ENCODE data around the gene GOLGA1.

The GOLGA1 gene

DNA sequence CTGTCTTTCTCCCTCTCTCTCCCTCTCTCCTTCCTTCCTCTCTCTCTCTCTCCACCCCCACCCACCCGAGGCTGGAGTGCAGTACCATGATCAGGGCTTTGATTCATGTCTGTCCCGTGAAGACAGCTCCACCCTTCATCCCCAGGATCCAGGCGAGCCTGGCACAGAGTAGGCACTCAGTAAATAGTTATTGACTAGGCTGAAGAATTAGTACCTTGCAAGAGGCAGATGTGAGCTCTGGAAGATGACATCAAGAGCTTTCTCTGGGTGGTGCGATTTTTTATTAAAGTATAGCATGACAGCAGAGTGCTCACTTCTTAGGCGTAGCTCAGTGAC, 111.6 kb downstream of the GOLGA1 start:
- DNase-seq (ENCODE audit: extremely low read depth, low read depth) = no peak
- TF ChIP-seq, protein P1, sequence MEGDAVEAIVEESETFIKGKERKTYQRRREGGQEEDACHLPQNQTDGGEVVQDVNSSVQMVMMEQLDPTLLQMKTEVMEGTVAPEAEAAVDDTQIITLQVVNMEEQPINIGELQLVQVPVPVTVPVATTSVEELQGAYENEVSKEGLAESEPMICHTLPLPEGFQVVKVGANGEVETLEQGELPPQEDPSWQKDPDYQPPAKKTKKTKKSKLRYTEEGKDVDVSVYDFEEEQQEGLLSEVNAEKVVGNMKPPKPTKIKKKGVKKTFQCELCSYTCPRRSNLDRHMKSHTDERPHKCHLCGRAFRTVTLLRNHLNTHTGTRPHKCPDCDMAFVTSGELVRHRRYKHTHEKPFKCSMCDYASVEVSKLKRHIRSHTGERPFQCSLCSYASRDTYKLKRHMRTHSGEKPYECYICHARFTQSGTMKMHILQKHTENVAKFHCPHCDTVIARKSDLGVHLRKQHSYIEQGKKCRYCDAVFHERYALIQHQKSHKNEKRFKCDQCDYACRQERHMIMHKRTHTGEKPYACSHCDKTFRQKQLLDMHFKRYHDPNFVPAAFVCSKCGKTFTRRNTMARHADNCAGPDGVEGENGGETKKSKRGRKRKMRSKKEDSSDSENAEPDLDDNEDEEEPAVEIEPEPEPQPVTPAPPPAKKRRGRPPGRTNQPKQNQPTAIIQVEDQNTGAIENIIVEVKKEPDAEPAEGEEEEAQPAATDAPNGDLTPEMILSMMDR (IDR thresholded peaks at IDR 0.05; ENCODE audit: low read depth, low read length) = no peak

DNA sequence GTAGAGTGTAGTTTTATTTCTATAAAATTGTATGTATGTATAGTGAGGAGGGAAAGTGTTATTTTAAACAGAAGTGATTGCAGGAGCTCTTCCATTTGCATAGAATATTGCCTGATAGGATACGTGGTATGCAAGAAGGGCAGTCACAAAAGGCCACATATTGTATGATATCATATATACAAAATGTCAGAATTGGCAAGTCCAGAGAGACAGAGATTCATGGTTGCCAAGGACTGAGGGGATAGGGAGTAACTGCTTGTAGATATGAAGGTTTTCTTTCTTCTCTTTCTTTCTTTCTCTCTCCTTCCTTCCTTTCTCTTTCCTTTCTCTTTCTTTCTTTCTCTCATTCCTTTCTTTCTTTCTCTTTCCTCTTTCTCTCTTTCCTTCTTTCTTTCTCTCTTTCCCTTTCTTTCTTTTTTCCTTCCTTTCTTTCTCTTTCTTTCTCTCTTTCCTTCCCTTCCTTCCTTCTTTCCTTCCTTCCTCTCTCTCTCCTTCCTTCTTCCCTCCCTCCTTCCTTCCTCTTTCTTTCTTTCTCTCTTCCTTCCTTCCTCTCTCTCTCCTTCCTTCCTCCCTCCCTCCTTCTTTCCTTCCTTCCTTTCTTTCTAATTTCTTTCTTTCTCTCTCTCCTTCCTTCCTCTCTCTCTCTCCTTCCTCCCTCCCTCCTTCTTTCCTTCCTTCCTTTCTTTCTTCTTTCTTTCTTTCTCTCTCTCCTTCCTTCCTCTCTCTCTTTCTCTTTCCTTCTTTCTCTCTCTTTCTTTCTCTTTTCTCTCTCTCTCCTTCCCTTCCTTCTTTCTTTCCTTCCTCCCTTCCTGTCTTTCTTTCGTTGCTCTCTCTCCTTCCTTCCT, 112.2 kb downstream of the GOLGA1 start:
- TF ChIP-seq, protein P1 (IDR thresholded peaks at IDR 0.05; ENCODE audit: low read depth, low read length) = no peak

More for the DNA sequence above, 112.2 kb downstream of the GOLGA1 start:
- DNase-seq (ENCODE audit: extremely low read depth, low read depth) = no peak

Measured in AG09319 (cell line).